GM23338 (cell line): ENCODE data around the gene MEGF9. TPM values are rescaled to one million over a fixed set of nuclear protein-coding genes. Genes with fewer than 3 reads are reported as not detected.

Source experiments
- ATAC-seq: fragments of 200-7000 bp; cut with Tn5 transposase; 3 replicates; pipeline ENCODE4 v1.9.1; 2020
- DNase-seq: peaks from one replicate; pipeline ENCODE4 v3.0.0-alpha.2; 2015; ENCODE audit warnings: low spot score
- H2AFZ ChIP-seq: fragments of 200-600 bp; sonication (generic); 2 replicates; pipeline ENCODE4 v1.8.0; 2016; ENCODE audit warnings: antibody characterized with exemption, mild to moderate bottlenecking, moderate library complexity
- H3F3A ChIP-seq: fragments of 200-600 bp; sonication (generic); replicated peaks from 2 replicates; pipeline ENCODE4 v1.8.0; 2017; ENCODE audit warnings: antibody characterized with exemption, mixed run types, low read depth
- H3K27ac ChIP-seq: fragments of 200-600 bp; sonication (generic); 2 replicates; pipeline ENCODE4 v1.6.1; 2016; ENCODE audit warnings: low read depth
- H3K27me3 ChIP-seq: fragments of 200-600 bp; sonication (generic); 2 replicates; pipeline ENCODE4 v1.8.0; 2016; ENCODE audit warnings: mild to moderate bottlenecking, mixed run types, moderate library complexity; ENCODE audit not compliant: insufficient read depth
- H3K36me3 ChIP-seq: fragments of 200-600 bp; sonication (generic); 2 replicates; pipeline ENCODE4 v1.8.0; 2016; ENCODE audit warnings: mild to moderate bottlenecking; ENCODE audit not compliant: insufficient read depth
- H3K4me1 ChIP-seq: fragments of 200-600 bp; sonication (generic); 2 replicates; pipeline ENCODE4 v1.8.0; 2016; ENCODE audit warnings: mild to moderate bottlenecking, moderate library complexity; ENCODE audit not compliant: insufficient read depth
- H3K4me2 ChIP-seq: fragments of 200-600 bp; sonication (generic); 2 replicates; pipeline ENCODE4 v1.7.1; 2017; ENCODE audit warnings: mixed run types
- H3K4me3 ChIP-seq: fragments of 200-600 bp; sonication (generic); 2 replicates; pipeline ENCODE4 v1.6.1; 2016; ENCODE audit warnings: mixed run types
- H3K79me2 ChIP-seq: fragments of 200-600 bp; sonication (generic); replicated peaks from 2 replicates; pipeline ENCODE4 v1.8.0; 2017; ENCODE audit warnings: mild to moderate bottlenecking; ENCODE audit not compliant: insufficient read depth
- H3K9me2 ChIP-seq: fragments of 200-600 bp; sonication (generic); 2 replicates; pipeline ENCODE4 v1.8.0; 2017; ENCODE audit not compliant: insufficient read depth
- H4K20me1 ChIP-seq: fragments of 200-600 bp; sonication (generic); replicated peaks from 2 replicates; pipeline ENCODE4 v1.8.0; 2017; ENCODE audit warnings: mild to moderate bottlenecking; ENCODE audit not compliant: insufficient read depth
- H3K27ac Mint-ChIP-seq: 2 replicates; pipeline ENCODE4 v1.8.0; 2020; ENCODE audit warnings: inconsistent platforms, mild to moderate bottlenecking, moderate library complexity, mixed read lengths
- H3K27me3 Mint-ChIP-seq: 3 replicates; pipeline ENCODE4 v1.8.0; 2022; ENCODE audit warnings: low read depth, mild to moderate bottlenecking, moderate library complexity, mixed read lengths, inconsistent platforms; ENCODE audit not compliant: insufficient read depth, poor library complexity
- H3K36me3 Mint-ChIP-seq: 3 replicates; pipeline ENCODE4 v1.8.0; 2021; ENCODE audit warnings: low read depth, mild to moderate bottlenecking, inconsistent platforms, moderate library complexity, mixed read lengths
- H3K4me1 Mint-ChIP-seq: 3 replicates; pipeline ENCODE4 v1.8.0; 2020; ENCODE audit warnings: mild to moderate bottlenecking, inconsistent platforms, mixed read lengths
- H3K4me3 Mint-ChIP-seq: 3 replicates; pipeline ENCODE4 v1.8.0; 2021; ENCODE audit warnings: moderate library complexity, mild to moderate bottlenecking, inconsistent platforms, mixed read lengths
- H3K9me3 Mint-ChIP-seq: 3 replicates; pipeline ENCODE4 v1.8.0; 2020; ENCODE audit warnings: moderate library complexity, mild to moderate bottlenecking, inconsistent platforms, mixed read lengths
- CREB1 ChIP-seq: fragments of 250-450 bp; sonication (Bioruptor Pico); IDR thresholded peaks from 2 replicates; pipeline ENCODE4 v1.5.0; 2020; ENCODE audit warnings: low read depth, mild to moderate bottlenecking, moderate library complexity
- CTCF ChIP-seq, 2 experiments: fragments of 200-600 bp in 1 of 2; sonication (generic) in 1 of 2; conservative IDR thresholded peaks; 2 replicates each; pipeline versions ENCODE4 v1.5.1 to v1.6.1; 2016 to 2017; ENCODE audit warnings: antibody characterized with exemption in 2 of 2, low read depth in 2 of 2, mild to moderate bottlenecking in 2 of 2, moderate library complexity in 1 of 2
- ETS1 ChIP-seq: IDR thresholded peaks from 2 replicates; pipeline ENCODE4 v1.6.1; 2016; ENCODE audit warnings: antibody characterized with exemption
- EZH2phosphoT487 ChIP-seq: fragments of 200-600 bp; sonication (generic); IDR thresholded peaks from one replicate; pipeline ENCODE4 v1.8.1; 2018; ENCODE audit warnings: antibody characterized with exemption; ENCODE audit not compliant: unreplicated experiment
- JUNB ChIP-seq: IDR thresholded peaks from one replicate; pipeline ENCODE4 v1.6.1; 2016; ENCODE audit warnings: antibody characterized with exemption; ENCODE audit not compliant: unreplicated experiment
- NANOG ChIP-seq: IDR thresholded peaks from 2 replicates; pipeline ENCODE4 v1.6.1; 2016; ENCODE audit warnings: antibody characterized with exemption, borderline replicate concordance
- REST ChIP-seq: IDR thresholded peaks from one replicate; pipeline ENCODE4 v1.6.1; 2018; ENCODE audit warnings: antibody characterized with exemption; ENCODE audit not compliant: unreplicated experiment
- STAT1 ChIP-seq: IDR thresholded peaks from one replicate; pipeline ENCODE4 v1.6.1; 2016; ENCODE audit warnings: antibody characterized with exemption; ENCODE audit not compliant: unreplicated experiment
- ZNF331 ChIP-seq: fragments of 250-450 bp; sonication (Bioruptor Pico); IDR thresholded peaks from 2 replicates; pipeline ENCODE4 v1.5.0; 2020; ENCODE audit warnings: low read depth, mild to moderate bottlenecking, moderate library complexity
- ZNF462 ChIP-seq: fragments of 250-450 bp; sonication (Bioruptor Pico); IDR thresholded peaks from 2 replicates; pipeline ENCODE4 v1.5.0; 2020; ENCODE audit warnings: mild to moderate bottlenecking, moderate library complexity
- polyA plus RNA-seq: library from polyadenylated mRNA; unstranded; fragments of >200 nt; fragmentation: Nextera tagmentation; extraction: Ambion mirVana; gene quantifications from 2 replicates; pipeline ENCODE4 v1.2.1, GENCODE V29; 2016
- total RNA-seq: library from RNA; depleted of rRNA; stranded (reverse); fragments of >200 nt; shearing (Covaris generic); gene quantifications from 2 replicates; pipeline ENCODE4 v1.2.3, GENCODE V29; 2014

MEGF9 gene
- total and polyA plus RNA-seq, 2 experiments from 2014 or later: 0.87 to 1.6 TPM

- H3K36me3 ChIP-seq: no peaks in the 10 kb centered on the region
- TF ChIP-seq JUNB: no peak
- no peak for TF ChIP-seq NANOG
- no peak for TF ChIP-seq CTCF (conservative IDR thresholded peaks at IDR 0.05; ENCODE audit: low read depth in 2 of 2)
- no peak for TF ChIP-seq CREB1 (CRISPR knock-in tag)
- H3K27me3 ChIP-seq: no peaks in the 10 kb centered on the region
- no peaks in the 10 kb centered on the region for H3K9me2 ChIP-seq
- H3K4me3 ChIP-seq: no peak overlapping the region
- peaks cover 78% of the 10 kb centered on the region for H3K79me2 ChIP-seq
- peaks cover 18% of the 10 kb centered on the region for H4K20me1 ChIP-seq
- no peaks in the 10 kb centered on the region for H3K4me1 Mint-ChIP-seq
- no peak overlapping the region for H3K27ac Mint-ChIP-seq
- no peak for ATAC-seq
- H2AFZ ChIP-seq: no peak overlapping the region
- H3K4me3 Mint-ChIP-seq: no peak overlapping the region
- peaks cover 25% of the 10 kb centered on the region for H3K36me3 Mint-ChIP-seq
- no peaks in the 10 kb centered on the region for H3F3A ChIP-seq
- H3K4me1 ChIP-seq: no peaks in the 10 kb centered on the region
- H3K27ac ChIP-seq: no peak overlapping the region
- no peaks in the 10 kb centered on the region for H3K9me3 Mint-ChIP-seq
- H3K27me3 Mint-ChIP-seq: peaks cover 2% of the 10 kb centered on the region
- no peak overlapping the region for H3K4me2 ChIP-seq
- no peak for DNase-seq
Measured at GRCh38 chr9:120557205-120557604, 157.1 kb downstream of the MEGF9 start.

- Mint-ChIP-seq H3K9me3 (no peaks in the 10 kb centered on the region), H3K4me1 (no peaks in the 10 kb centered on the region), H3K36me3 (peaks cover 25% of the 10 kb centered on the region), H3K4me3 (no peak overlapping the region), H3K27me3 (peaks cover 2% of the 10 kb centered on the region), H3K27ac (no peak overlapping the region)
- no peak for DNase-seq
- no peak for ATAC-seq
- Histone ChIP-seq H4K20me1 (peaks cover 18% of the 10 kb centered on the region), H3K9me2 (no peaks in the 10 kb centered on the region), H3K4me3 (no peak overlapping the region), H3K27me3 (no peaks in the 10 kb centered on the region), H3K36me3 (no peaks in the 10 kb centered on the region), H3F3A (no peaks in the 10 kb centered on the region), H2AFZ (no peak overlapping the region), H3K4me1 (no peaks in the 10 kb centered on the region), H3K79me2 (peaks cover 74% of the 10 kb centered on the region), H3K27ac (no peak overlapping the region), H3K4me2 (no peak overlapping the region)
- no peak for TF ChIP-seq NANOG
- TF ChIP-seq REST: no peak
- TF ChIP-seq STAT1: no peak
- no peak for TF ChIP-seq CREB1 (CRISPR knock-in tag)
- no peak for TF ChIP-seq ETS1
- TF ChIP-seq ZNF331 (CRISPR knock-in tag): no peak
- no peak for TF ChIP-seq EZH2phosphoT487
- no peak for TF ChIP-seq ZNF462 (CRISPR knock-in tag)
Measured at GRCh38 chr9:120556775-120557174, 157.5 kb downstream of the MEGF9 start.
